Esophagus squamous epithelium (tissue), 5 donors: ENCODE data around the gene SYNM. TPM values are rescaled to one million over a fixed set of nuclear protein-coding genes. Genes with fewer than 3 reads are reported as not detected.

Experiments used
- DNase-seq: peaks from one replicate; lab custom pipeline; 2025; lab: John Stamatoyannopoulos, UW
- H3K27ac ChIP-seq, 4 donors: fragments of 200-600 bp; sonication (generic); one replicate each; pipeline ENCODE4 v1.5.1; 2016 to 2019; ENCODE audit warnings: mild to moderate bottlenecking in 1 of 4
- H3K27me3 ChIP-seq, 4 donors: fragments of 200-600 bp; sonication (generic); 1 replicate in 3 of 4; 2 replicates in 1 of 4; pipeline versions ENCODE4 v1.5.1 to v1.6.0; 2017 to 2021; ENCODE audit warnings: antibody characterized with exemption in 1 of 4
- H3K36me3 ChIP-seq, 3 donors: fragments of 200-600 bp; sonication (generic); one replicate each; pipeline ENCODE4 v1.5.1; 2016 to 2019
- H3K4me1 ChIP-seq, 3 donors: fragments of 200-600 bp; sonication (generic); one replicate each; pipeline ENCODE4 v1.5.1; 2017 to 2019
- H3K4me3 ChIP-seq, 4 donors: fragments of 200-600 bp; sonication (generic); 1 replicate in 3 of 4; 2 replicates in 1 of 4; pipeline ENCODE4 v1.5.1; 2016 to 2019; ENCODE audit warnings: mild to moderate bottlenecking in 2 of 4, moderate library complexity in 1 of 4
- H3K9me3 ChIP-seq, 3 donors: fragments of 200-600 bp; sonication (generic); one replicate each; pipeline ENCODE4 v1.5.1; 2016 to 2019
- CTCF ChIP-seq, 6 experiments: fragments of 450-650 bp in 4 of 6; fragments of 200-600 bp in 2 of 6; sonication (generic) in 2 of 6; IDR thresholded peaks; one replicate each; pipeline ENCODE4 v1.5.1; 2016 to 2019; ENCODE audit warnings: antibody characterized with exemption in 6 of 6, mild to moderate bottlenecking in 4 of 6, moderate library complexity in 4 of 6
- POLR2A ChIP-seq, 4 donors: fragments of 450-650 bp; IDR thresholded peaks; one replicate each; pipeline ENCODE4 v1.6.1; 2017; ENCODE audit warnings: antibody characterized with exemption in 4 of 4, mild to moderate bottlenecking in 4 of 4, moderate library complexity in 3 of 4
- WGBS, 2 donors: methylation state at CpG; one replicate each; pipeline ENCODE4 v1.1.5; 2018; 5-methylcytosine and 5-hydroxymethylcytosine counted together
- intact Hi-C: fragments of 100-400 bp; cut with DNase I; formaldehyde crosslinking; loops from one replicate; pipeline ENCODE4 v1.15.0; 2022
- total RNA-seq, 4 donors: library from RNA; depleted of rRNA; stranded (reverse); fragments of >200 nt; gene quantifications; one replicate each; pipeline ENCODE4 v1.1.0, GENCODE V29; 2016
- donor health status: DM: yes; HTN: yes; CAD: no.

SYNM gene
- total RNA-seq, 4 donors from 2014 or later = 18.1 to 262 (median 42.0) TPM

GRCh38 chr15:99148851-99149276 is 44.0 kb downstream of the SYNM start:
- Histone ChIP-seq H3K4me3 (no peak overlapping the region), H3K27me3 (no peaks in the 10 kb centered on the region), H3K27ac (peak overlapping the region in 3 of 4 donors; percentile 44 to 63 (median 61)), H3K9me3 (no peaks in the 10 kb centered on the region), H3K4me1 (peaks cover 0 to 7% (median 3%) of the 10 kb centered on the region in 3 donors), H3K36me3 (peaks cover 0 to 77% (median 0%) of the 10 kb centered on the region in 3 donors)
- intact Hi-C loops = no loop called here
- no peak for DNase-seq
- no peak for TF ChIP-seq POLR2A (IDR thresholded peaks at IDR 0.05)
- TF ChIP-seq CTCF (IDR thresholded peaks at IDR 0.05) = no peak
- 70 to 73% methylated on average over 2 to 6 of the region's 7 CpGs for WGBS, 2 donors

- intact Hi-C loops = no loop called here
- Histone ChIP-seq H3K36me3 (peaks cover 0 to 76% (median 0%) of the 10 kb centered on the region in 3 donors), H3K27ac (peak overlapping the region in 3 of 4 donors; percentile 44 to 63 (median 61)), H3K27me3 (no peaks in the 10 kb centered on the region), H3K9me3 (no peaks in the 10 kb centered on the region), H3K4me1 (peaks cover 0 to 2% (median 0%) of the 10 kb centered on the region in 3 donors), H3K4me3 (no peak overlapping the region)
- no peak for DNase-seq
- 97 to 100% methylated on average over 1 to 4 of the region's 4 CpGs for WGBS, 2 donors
- no peak for TF ChIP-seq POLR2A (IDR thresholded peaks at IDR 0.05)
- TF ChIP-seq CTCF (IDR thresholded peaks at IDR 0.05) = no peak
Measured at GRCh38 chr15:99149366-99149765, 44.5 kb downstream of the SYNM start.

- Histone ChIP-seq H3K36me3 (peaks cover 0 to 59% (median 0%) of the 10 kb centered on the region in 3 donors), H3K27me3 (no peaks in the 10 kb centered on the region), H3K4me3 (no peak overlapping the region), H3K9me3 (no peaks in the 10 kb centered on the region), H3K4me1 (no peaks in the 10 kb centered on the region), H3K27ac (no peak overlapping the region)
- no peak for DNase-seq
- intact Hi-C loops = no loop called here
- 67 to 100% methylated on average over 1 to 2 of the region's 2 CpGs for WGBS, 2 donors
- TF ChIP-seq CTCF (IDR thresholded peaks at IDR 0.05) = no peak
- TF ChIP-seq POLR2A (IDR thresholded peaks at IDR 0.05) = no peak
Measured at GRCh38 chr15:99151156-99151555, 46.3 kb downstream of the SYNM start.

GRCh38 chr15:99153026-99153535 is 48.2 kb downstream of the SYNM start:
- WGBS, 2 donors = 80 to 96% methylated on average over 5 to 6 of the region's 6 CpGs
- Histone ChIP-seq H3K4me1 (peaks cover 0 to 13% (median 0%) of the 10 kb centered on the region in 3 donors), H3K27me3 (no peaks in the 10 kb centered on the region), H3K27ac (no peak overlapping the region), H3K4me3 (no peak overlapping the region), H3K9me3 (no peaks in the 10 kb centered on the region), H3K36me3 (peaks cover 0 to 44% (median 0%) of the 10 kb centered on the region in 3 donors)
- TF ChIP-seq POLR2A (IDR thresholded peaks at IDR 0.05) (no peak), CTCF (IDR thresholded peaks at IDR 0.05) (no peak)
- no peak for DNase-seq
- intact Hi-C loops = no loop called here

GRCh38 chr15:99154271-99154670 is 49.4 kb downstream of the SYNM start:
- Histone ChIP-seq H3K36me3 (peaks cover 0 to 45% (median 0%) of the 10 kb centered on the region in 3 donors), H3K4me3 (no peak overlapping the region), H3K9me3 (no peaks in the 10 kb centered on the region), H3K27ac (no peak overlapping the region), H3K27me3 (no peaks in the 10 kb centered on the region), H3K4me1 (peaks cover 0 to 13% (median 0%) of the 10 kb centered on the region in 3 donors)
- no peak for DNase-seq
- no peak for TF ChIP-seq POLR2A (IDR thresholded peaks at IDR 0.05)
- TF ChIP-seq CTCF (IDR thresholded peaks at IDR 0.05) = no peak
- intact Hi-C loops = no loop called here
- WGBS, 2 donors = 38 to 58% methylated on average over 2 of the region's 2 CpGs
